Loucy (cell line): ENCODE data around the gene NFATC3.
"Not testable (repeated sequence)": the region's sequence is repeated elsewhere in the genome, so short reads cannot be mapped to it uniquely, and the experiment has no call there.

Experiments
- H2AFZ ChIP-seq: fragments of 200-600 bp; sonication (generic); 2 replicates; pipeline ENCODE4 v1.6.0; 2016; ENCODE audit warnings: antibody characterized with exemption, mild to moderate bottlenecking, low read length, moderate library complexity
- H3F3A ChIP-seq: fragments of 200-600 bp; 2 replicates; pipeline ENCODE4 v1.6.0; 2016; ENCODE audit warnings: antibody characterized with exemption, low read depth, mild to moderate bottlenecking
- H3K27me3 ChIP-seq: fragments of 200-600 bp; sonication (generic); 2 replicates; pipeline ENCODE4 v1.6.1; 2014; ENCODE audit warnings: low read length, mild to moderate bottlenecking; ENCODE audit not compliant: insufficient read depth, poor library complexity, severe bottlenecking
- H3K36me3 ChIP-seq: fragments of 200-600 bp; sonication (generic); 2 replicates; pipeline ENCODE4 v1.6.1; 2016; ENCODE audit warnings: low read length; ENCODE audit not compliant: insufficient read depth
- H3K4me1 ChIP-seq: fragments of 200-600 bp; sonication (generic); 2 replicates; pipeline ENCODE4 v1.5.1; 2014; ENCODE audit warnings: low read length, mild to moderate bottlenecking; ENCODE audit not compliant: insufficient read depth, poor library complexity, severe bottlenecking
- H3K4me2 ChIP-seq: fragments of 200-600 bp; sonication (generic); 2 replicates; pipeline ENCODE4 v1.6.0; 2014; ENCODE audit warnings: antibody characterized with exemption, low read length, low read depth, mild to moderate bottlenecking; ENCODE audit not compliant: poor library complexity, severe bottlenecking
- H3K4me3 ChIP-seq: fragments of 200-600 bp; sonication (generic); 2 replicates; pipeline ENCODE4 v1.5.1; 2014; ENCODE audit warnings: low read length, mild to moderate bottlenecking, mixed read lengths; ENCODE audit not compliant: poor library complexity, severe bottlenecking
- H3K79me2 ChIP-seq: fragments of 200-600 bp; sonication (generic); 2 replicates; pipeline ENCODE4 v1.6.1; 2014; ENCODE audit warnings: low read length; ENCODE audit not compliant: insufficient read depth
- H3K9ac ChIP-seq: fragments of 200-600 bp; sonication (generic); 2 replicates; pipeline ENCODE4 v1.6.0; 2014; ENCODE audit warnings: mild to moderate bottlenecking, low read depth, low read length, moderate library complexity; ENCODE audit not compliant: poor library complexity, severe bottlenecking
- H3K9me2 ChIP-seq: fragments of 200-600 bp; sonication (generic); replicated peaks from 2 replicates; pipeline ENCODE4 v1.6.1; 2016; ENCODE audit warnings: low read depth, low read length, mixed read lengths
- H3K9me3 ChIP-seq: fragments of 200-600 bp; sonication (generic); 2 replicates; pipeline ENCODE4 v1.6.1; 2014; ENCODE audit warnings: mild to moderate bottlenecking, antibody characterized with exemption, low read length, low read depth; ENCODE audit not compliant: insufficient read depth
- H4K20me1 ChIP-seq: fragments of 200-600 bp; sonication (generic); 2 replicates; pipeline ENCODE4 v1.6.0; 2014; ENCODE audit warnings: antibody characterized with exemption, low read length, mild to moderate bottlenecking; ENCODE audit not compliant: insufficient read depth, poor library complexity, severe bottlenecking
- CTCF ChIP-seq: fragments of 200-600 bp; sonication (generic); conservative IDR thresholded peaks from 2 replicates; pipeline ENCODE4 v1.5.1; 2014; ENCODE audit warnings: mild to moderate bottlenecking, antibody characterized with exemption, low read length
- EZH2phosphoT487 ChIP-seq: fragments of 200-600 bp; IDR thresholded peaks from 2 replicates; pipeline ENCODE4 v1.6.1; 2018; ENCODE audit warnings: antibody characterized with exemption, mild to moderate bottlenecking, moderate library complexity, borderline replicate concordance

Gene NFATC3

GRCh38 chr16:68131813-68132706, 46.9 kb downstream of the NFATC3 start:
- H3K9me3 ChIP-seq = no peaks in the 10 kb centered on the region

GRCh38 chr16:68133000-68133399, 47.8 kb downstream of the NFATC3 start:
- not testable (repeated sequence) for H3K4me2 ChIP-seq, H2AFZ ChIP-seq, H3F3A ChIP-seq, H3K27me3 ChIP-seq, H3K4me3 ChIP-seq, H3K9ac ChIP-seq, H3K9me2 ChIP-seq, H3K9me3 ChIP-seq, H3K4me1 ChIP-seq
- Histone ChIP-seq H4K20me1 (peaks cover 92% of the 10 kb centered on the region), H3K79me2 (peaks cover 92% of the 10 kb centered on the region), H3K36me3 (peaks cover 68% of the 10 kb centered on the region; the same call in 1 of the 2 replicates)

More at GRCh38 chr16:68131813-68132706, 46.9 kb downstream of the NFATC3 start:
- no peaks in the 10 kb centered on the region for H3K4me1 ChIP-seq
- no peak overlapping the region for H3K4me2 ChIP-seq
- peaks cover 92% of the 10 kb centered on the region for H4K20me1 ChIP-seq
- H3F3A ChIP-seq = no peaks in the 10 kb centered on the region; the same call in 1 of the 2 replicates
- TF ChIP-seq CTCF (no peak), EZH2phosphoT487 (no peak)
- no peak overlapping the region for H3K4me3 ChIP-seq
- H3K36me3 ChIP-seq = peaks cover 73% of the 10 kb centered on the region; the same call in 1 of the 2 replicates
- no peaks in the 10 kb centered on the region for H3K9me2 ChIP-seq
- no peak overlapping the region for H2AFZ ChIP-seq
- no peak overlapping the region for H3K9ac ChIP-seq
- H3K27me3 ChIP-seq = no peaks in the 10 kb centered on the region
- H3K79me2 ChIP-seq = peaks cover 93% of the 10 kb centered on the region

- Histone ChIP-seq H3K79me2 (peaks cover 91% of the 10 kb centered on the region), H3K9me2 (no peaks in the 10 kb centered on the region), H4K20me1 (peaks cover 93% of the 10 kb centered on the region)
These were observed 49.5 kb downstream of the NFATC3 start for GRCh38 chr16:68134644-68135043.

More at GRCh38 chr16:68134644-68135043, 49.5 kb downstream of the NFATC3 start:
- no peak overlapping the region for H3K9ac ChIP-seq
- no peak overlapping the region for H2AFZ ChIP-seq
- peaks cover 71% of the 10 kb centered on the region; the same call in 1 of the 2 replicates for H3K36me3 ChIP-seq
- no peak overlapping the region for H3K4me3 ChIP-seq
- no peaks in the 10 kb centered on the region for H3K4me1 ChIP-seq
- H3K4me2 ChIP-seq = no peak overlapping the region
- H3K27me3 ChIP-seq = no peaks in the 10 kb centered on the region
- H3F3A ChIP-seq = no peaks in the 10 kb centered on the region
- H3K9me3 ChIP-seq = no peaks in the 10 kb centered on the region
- TF ChIP-seq EZH2phosphoT487 = no peak
- TF ChIP-seq CTCF = no peak
